ENCODE data around the gene PEMT. TPM values are rescaled to one million over a fixed set of nuclear protein-coding genes. Genes with fewer than 3 reads are reported as not detected.
"Not testable (repeated sequence)": the region's sequence is repeated elsewhere in the genome, so short reads cannot be mapped to it uniquely, and the experiment has no call there.

The PEMT gene, protein sequence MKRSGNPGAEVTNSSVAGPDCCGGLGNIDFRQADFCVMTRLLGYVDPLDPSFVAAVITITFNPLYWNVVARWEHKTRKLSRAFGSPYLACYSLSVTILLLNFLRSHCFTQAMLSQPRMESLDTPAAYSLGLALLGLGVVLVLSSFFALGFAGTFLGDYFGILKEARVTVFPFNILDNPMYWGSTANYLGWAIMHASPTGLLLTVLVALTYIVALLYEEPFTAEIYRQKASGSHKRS
- polyA plus RNA-seq (2013, experiment 1 of 2; ENCODE audit: insufficient read length), result 29.7 TPM
- polyA plus RNA-seq (2013, experiment 2 of 2; ENCODE audit: insufficient read length), result 32.7 TPM

DNA sequence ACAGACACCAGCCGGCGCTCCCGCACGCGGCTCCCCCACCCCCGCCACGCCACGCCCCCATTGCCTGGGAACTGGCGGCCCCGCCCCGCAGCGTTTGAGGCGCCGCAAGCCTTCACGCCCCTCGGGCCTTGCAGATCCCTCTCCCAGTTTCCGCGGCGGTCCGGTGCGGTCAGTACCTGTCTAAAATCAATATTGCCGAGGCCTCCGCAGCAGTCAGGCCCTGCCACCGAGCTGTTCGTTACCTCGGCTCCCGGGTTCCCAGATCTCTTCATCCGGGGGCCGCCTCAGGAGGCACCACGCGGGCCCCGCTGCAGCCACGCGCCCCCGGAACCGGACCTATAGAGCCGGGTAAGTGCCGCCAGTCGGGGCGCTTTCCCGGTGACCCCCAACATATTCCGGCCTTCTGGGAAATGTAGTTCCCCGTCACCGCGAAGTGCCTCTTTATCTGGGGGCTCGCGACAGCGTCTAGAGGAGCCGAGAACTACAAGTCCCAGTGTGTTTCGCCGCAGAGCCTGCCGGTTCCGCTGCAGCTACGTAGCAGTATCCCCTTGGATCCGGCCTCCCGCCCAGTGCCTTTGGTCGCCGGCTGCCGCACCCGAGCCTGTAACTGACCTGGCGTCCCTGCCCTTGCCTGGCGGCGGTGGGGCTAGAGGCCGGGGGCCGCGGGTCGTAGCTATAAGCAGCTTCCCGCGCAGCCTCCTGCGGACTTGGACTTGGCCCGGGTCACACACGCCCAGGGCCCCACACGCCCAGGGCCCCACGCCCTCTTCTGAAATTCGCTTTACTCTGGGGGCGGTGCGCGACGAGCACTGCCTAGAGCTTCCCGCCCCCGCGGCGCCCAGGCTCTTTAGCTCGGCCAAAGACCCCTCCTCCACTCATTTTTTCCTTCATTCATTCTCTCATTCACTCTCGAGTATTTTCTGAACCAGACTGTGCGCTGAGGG is at the start of gene PEMT:
TSS of gene PEMT (minus strand) at position 354 of the 944 bp plus-strand sequence. CDS start at position 272, 82 bp downstream.
- DNase-seq, result peak; percentile 99

GRCh38 chr17:17639661-17640270 is 48.3 kb upstream of the PEMT start:
- not testable (repeated sequence) for DNase-seq

GRCh38 chr17:17638467-17638866 is 47.0 kb upstream of the PEMT start:
- no peak for DNase-seq

- DNase-seq, result no peak
Observed at GRCh38 chr17:17636272-17636885, 44.9 kb upstream of the PEMT start.

GRCh38 chr17:17635537-17636271 is 44.2 kb upstream of the PEMT start:
- not testable (repeated sequence) for DNase-seq

DNA sequence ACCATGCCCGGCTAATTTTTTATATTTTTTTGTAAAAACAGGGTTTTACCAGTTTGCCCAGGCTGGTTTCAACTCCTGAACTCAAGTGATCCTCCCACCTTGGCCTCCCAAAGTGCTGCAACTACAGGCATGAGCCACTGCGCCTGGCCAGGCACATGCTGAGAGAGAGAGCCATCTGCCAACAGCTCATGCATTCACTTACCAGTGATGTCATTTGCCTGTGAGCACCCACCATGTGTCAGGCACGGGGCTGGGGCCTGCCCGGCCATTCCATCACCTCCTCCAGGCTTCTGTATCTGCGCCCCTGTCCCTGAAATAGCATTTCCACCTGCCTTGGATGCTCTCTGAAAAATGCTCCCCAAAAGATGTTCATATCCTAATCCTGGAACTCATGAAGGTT is 43.6 kb upstream of the PEMT start:
- DNase-seq, result no peak

GRCh38 chr17:17633310-17633709 is 41.8 kb upstream of the PEMT start:
- no peak for DNase-seq

GRCh38 chr17:17632690-17633089 is 41.2 kb upstream of the PEMT start:
- DNase-seq, result not testable (repeated sequence)

DNA sequence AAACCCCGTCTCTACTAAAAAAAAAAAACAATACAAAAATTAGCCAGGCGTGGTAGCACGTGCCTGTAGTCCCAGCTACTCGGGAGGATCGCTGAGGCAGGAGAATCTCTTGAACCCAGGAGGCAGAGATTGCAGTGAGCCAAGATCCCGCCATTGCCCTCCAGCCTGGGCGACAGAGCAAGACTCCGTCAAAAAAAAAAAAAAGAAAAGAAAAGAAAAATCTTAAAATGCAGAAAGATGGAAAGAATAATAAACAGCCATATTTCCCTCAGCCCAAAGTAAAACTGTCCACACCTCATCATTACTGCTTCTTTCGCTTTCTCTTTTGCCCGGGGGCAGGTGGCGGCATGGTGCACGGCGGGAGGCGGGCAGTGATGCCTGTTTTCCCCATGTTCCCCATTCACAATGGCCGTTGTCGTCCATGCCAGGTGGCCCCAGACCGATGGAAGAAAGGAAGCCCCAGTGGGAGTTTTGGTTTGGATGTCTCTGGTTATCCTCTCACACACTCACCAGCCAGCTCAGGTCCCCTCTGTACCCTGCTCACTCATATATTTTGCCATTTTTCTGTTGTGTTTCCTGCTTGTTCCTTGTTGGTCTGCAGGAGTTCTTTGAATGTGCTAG is 37.0 kb upstream of the PEMT start:
- DNase-seq, result no peak

DNA sequence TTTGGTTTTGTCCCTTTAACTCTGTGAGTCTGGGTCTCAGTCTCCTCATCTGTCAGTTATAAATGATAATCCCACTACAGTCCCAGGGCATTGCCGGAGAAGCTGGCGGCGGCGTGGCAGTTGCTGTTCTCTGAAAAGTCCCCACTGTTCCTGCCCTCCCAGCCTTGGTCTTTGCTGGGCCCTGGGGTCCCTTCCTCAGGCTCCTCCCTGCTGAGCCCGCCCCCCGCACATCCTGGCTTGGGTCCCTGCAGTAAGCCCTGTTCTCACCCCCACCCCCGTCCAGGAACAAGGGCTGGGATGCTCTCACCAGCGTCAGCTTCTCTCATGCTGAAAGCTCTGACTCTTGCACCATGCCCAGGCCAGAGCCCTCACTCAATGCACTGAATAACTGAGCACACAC is 35.3 kb upstream of the PEMT start:
- no peak for DNase-seq

GRCh38 chr17:17626151-17626805 is 34.8 kb upstream of the PEMT start:
- no peak for DNase-seq

- DNase-seq, result no peak
Observed at GRCh38 chr17:17624741-17625140, 33.2 kb upstream of the PEMT start.

- DNase-seq, result no peak
Observed at GRCh38 chr17:17623904-17624303, 32.4 kb upstream of the PEMT start.

DNA sequence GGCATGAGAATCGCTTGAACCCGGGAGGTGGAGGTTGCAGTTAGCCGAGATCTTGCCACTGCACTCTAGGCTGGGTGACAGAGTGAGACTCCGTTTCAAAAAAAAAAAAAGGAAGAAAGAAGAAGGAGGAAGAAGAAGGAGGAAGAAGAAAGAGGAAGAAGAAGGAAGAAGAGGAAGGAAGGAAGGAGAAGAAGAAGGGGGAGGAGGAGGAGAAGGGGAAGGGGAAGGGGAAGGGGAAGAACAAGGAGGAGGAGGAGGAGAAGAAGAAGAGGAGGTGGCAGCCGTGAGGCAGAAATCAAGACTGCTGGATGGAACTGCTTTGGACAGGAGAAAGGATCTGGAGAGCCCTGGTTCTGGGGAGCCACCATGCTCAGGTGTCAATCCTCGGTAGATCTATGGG is 29.7 kb upstream of the PEMT start:
- DNase-seq, result no peak

DNA sequence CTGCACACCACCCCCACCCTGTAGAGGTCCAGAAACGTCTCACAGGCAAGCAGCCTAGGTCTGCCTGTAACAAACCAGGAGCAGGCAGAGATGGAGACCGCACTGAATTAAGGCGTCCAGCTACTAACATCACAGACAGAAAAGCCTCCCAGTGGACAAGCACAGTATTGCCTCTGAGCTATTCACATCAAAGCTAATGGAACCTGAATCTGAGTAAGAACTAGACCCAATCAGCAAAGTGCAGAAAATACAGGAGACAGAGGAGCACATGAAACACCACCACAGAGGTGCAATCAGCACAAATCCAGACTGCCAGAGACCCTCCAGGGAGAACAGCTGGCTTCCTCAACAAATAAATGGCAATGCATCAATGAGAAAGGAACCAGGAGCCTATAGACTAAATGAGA is 22.2 kb upstream of the PEMT start:
- peak; percentile 69 for DNase-seq

DNA sequence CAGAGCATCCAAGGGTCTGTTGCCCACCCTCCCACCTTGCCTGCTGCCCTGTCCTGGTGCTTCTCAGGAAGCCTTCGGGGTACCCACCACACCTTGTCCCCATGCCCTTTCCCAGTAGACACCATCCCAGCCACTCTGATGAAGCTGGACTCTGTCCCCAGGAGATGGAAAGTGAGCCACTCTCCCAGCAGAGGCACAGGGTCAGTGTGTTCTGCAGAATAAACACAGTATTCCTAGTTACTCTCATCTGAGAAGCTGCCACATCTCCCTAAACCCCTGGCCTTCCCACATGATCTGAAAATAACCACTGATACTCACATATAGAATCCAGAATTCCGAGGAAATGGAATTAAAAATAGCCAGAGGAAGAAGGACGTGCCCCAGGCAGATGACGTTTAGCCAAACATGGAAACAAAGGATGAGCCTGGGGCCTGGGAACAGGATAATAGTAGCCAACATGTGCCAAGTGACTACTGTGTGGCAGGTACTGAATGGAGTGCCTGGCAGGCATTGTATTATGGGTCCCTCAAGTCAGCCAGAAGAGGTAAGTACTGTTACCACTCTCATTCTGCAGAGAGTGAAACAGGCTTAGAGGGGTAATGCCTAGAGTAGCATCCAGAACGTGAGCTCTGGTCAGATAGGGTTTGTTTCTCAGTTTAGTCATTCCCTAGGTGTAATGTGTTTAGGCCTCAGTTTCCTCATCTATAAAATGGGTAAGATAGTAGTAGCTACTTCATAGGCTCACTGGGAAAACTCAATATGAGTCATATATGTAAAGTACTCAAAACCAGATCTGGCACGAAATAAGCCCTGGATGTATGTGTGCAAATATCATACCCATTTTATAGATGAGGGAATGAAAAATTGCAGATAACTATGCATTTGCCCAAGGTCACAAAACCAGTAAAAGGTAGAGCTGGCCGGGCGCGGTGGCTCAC is 20.8 kb upstream of the PEMT start:
- DNase-seq, result no peak

DNA sequence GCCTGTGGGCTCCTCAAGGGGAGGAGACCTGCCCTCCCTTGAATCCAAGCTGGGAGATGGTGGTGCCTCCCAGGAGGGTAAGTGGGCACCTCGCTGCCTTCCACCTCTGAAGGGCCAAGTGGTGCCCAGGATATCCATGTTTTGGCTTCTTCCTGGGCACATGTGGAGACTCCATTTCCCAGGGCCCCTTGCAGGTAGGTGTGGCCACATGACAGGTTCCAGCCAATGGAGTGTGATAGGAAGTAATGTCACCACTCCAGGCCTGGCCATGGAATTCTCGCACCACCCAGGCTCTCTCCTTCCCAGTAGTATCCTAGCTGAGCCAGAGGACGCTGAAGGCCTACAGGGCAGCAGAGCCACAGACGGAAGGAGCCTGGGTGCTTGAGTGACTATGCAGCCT is 17.6 kb upstream of the PEMT start:
- no peak for DNase-seq

DNA sequence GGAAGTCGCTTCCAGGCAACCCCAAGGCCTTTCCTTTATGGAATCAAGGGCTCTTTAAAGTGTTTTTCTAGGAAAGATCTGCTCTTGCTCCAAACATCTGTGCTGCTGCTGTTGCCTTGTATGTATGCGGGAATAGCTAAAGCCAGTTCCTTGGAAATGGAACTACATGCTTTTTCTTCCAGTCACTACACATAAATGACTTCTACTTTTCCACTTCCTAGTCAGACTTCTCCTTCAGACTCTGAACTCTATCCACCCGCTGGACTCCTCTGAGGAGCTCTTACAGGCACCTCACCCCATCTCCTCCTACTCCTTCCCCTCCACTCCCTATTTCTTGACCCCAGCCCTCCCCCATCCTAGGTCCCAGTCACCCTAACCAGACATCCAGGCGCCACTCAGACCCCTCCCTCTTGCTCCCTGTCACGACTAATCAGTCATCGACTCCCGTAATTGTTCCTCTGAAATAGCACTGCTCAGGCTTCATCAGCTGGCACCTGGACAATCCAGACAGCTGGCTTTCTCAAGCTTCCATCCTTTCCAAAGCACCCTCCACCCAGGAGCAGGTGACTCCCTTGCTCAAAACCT is 15.0 kb upstream of the PEMT start:
- DNase-seq, result no peak

- peak; percentile 67 for DNase-seq
Observed at GRCh38 chr17:17605729-17606088, 14.2 kb upstream of the PEMT start.
